ENCODE measurements around the gene ENAH.

ENAH gene

GRCh38 chr1:225556694-225557093 lies 96.2 kb downstream of the ENAH start:
- TF ChIP-seq CTCF (conservative IDR thresholded peaks at IDR 0.05; ENCODE audit: low read depth, low read length) = no peak
- no peak overlapping the region for H3K4me3 ChIP-seq (ENCODE audit: low read length)
- no peak for DNase-seq (ENCODE audit: low read depth)

GRCh38 chr1:225555821-225556220 lies 97.1 kb downstream of the ENAH start:
- H3K4me3 ChIP-seq (ENCODE audit: low read length) = no peak overlapping the region
- TF ChIP-seq CTCF (conservative IDR thresholded peaks at IDR 0.05; ENCODE audit: low read depth, low read length) = no peak
- no peak for DNase-seq (ENCODE audit: low read depth)

- TF ChIP-seq CTCF (conservative IDR thresholded peaks at IDR 0.05; ENCODE audit: low read depth, low read length) = peak; percentile 60
- H3K4me3 ChIP-seq (ENCODE audit: low read length) = no peak overlapping the region
- DNase-seq (ENCODE audit: low read depth) = no peak
Measured at GRCh38 chr1:225554216-225554812, 98.6 kb downstream of the ENAH start.

- no peak for DNase-seq (ENCODE audit: low read depth)
- H3K4me3 ChIP-seq (ENCODE audit: low read length) = no peak overlapping the region
- TF ChIP-seq CTCF (conservative IDR thresholded peaks at IDR 0.05; ENCODE audit: low read depth, low read length) = no peak
Measured at GRCh38 chr1:225549821-225550220, 103.1 kb downstream of the ENAH start.

GRCh38 chr1:225548140-225548857 lies 104.6 kb downstream of the ENAH start:
- TF ChIP-seq CTCF (conservative IDR thresholded peaks at IDR 0.05; ENCODE audit: low read depth, low read length) = no peak
- no peak for DNase-seq (ENCODE audit: low read depth)
- H3K4me3 ChIP-seq (ENCODE audit: low read length) = no peak overlapping the region

- no peak overlapping the region for H3K4me3 ChIP-seq (ENCODE audit: low read length)
- TF ChIP-seq CTCF (conservative IDR thresholded peaks at IDR 0.05; ENCODE audit: low read depth, low read length) = no peak
- no peak for DNase-seq (ENCODE audit: low read depth)
Measured at GRCh38 chr1:225545649-225546048, 107.3 kb downstream of the ENAH start.

GRCh38 chr1:225544924-225545323 lies 108.0 kb downstream of the ENAH start:
- no peak for DNase-seq (ENCODE audit: low read depth)
- TF ChIP-seq CTCF (conservative IDR thresholded peaks at IDR 0.05; ENCODE audit: low read depth, low read length) = no peak

More at GRCh38 chr1:225544924-225545323, 108.0 kb downstream of the ENAH start:
- no peak overlapping the region for H3K4me3 ChIP-seq (ENCODE audit: low read length)
